ENCODE measurements around the gene HEATR1.

The HEATR1 gene

GRCh38 chr1:236553370-236553769 is 50.9 kb downstream of the HEATR1 start:
- H3K36me3 ChIP-seq (ENCODE audit: control insufficient read depth, insufficient read depth, low read length, severe bottlenecking), result peaks cover 99% of the 10 kb centered on the region
- H3K4me3 ChIP-seq (ENCODE audit: low read length), result no peak overlapping the region
- H3K9me3 ChIP-seq (ENCODE audit: control insufficient read depth, low read length), result no peaks in the 10 kb centered on the region
- no peak for DNase-seq (ENCODE audit: low read depth)
- H3K4me1 ChIP-seq (ENCODE audit: control insufficient read depth, insufficient read depth, low read length), result peaks cover 15% of the 10 kb centered on the region
- no peaks in the 10 kb centered on the region for H3K27me3 ChIP-seq (replicated peaks; ENCODE audit: control insufficient read depth, insufficient read depth, low read length)
- no peak overlapping the region for H3K9ac ChIP-seq (ENCODE audit: low read length)

- Histone ChIP-seq H3K4me3 (ENCODE audit: low read length) (no peak overlapping the region), H3K4me1 (ENCODE audit: control insufficient read depth, insufficient read depth, low read length) (peaks cover 10% of the 10 kb centered on the region), H3K9ac (ENCODE audit: low read length) (no peak overlapping the region), H3K27me3 (replicated peaks; ENCODE audit: control insufficient read depth, insufficient read depth, low read length) (no peaks in the 10 kb centered on the region), H3K9me3 (ENCODE audit: control insufficient read depth, low read length) (no peaks in the 10 kb centered on the region), H3K36me3 (ENCODE audit: control insufficient read depth, insufficient read depth, low read length, severe bottlenecking) (peaks cover 99% of the 10 kb centered on the region)
- DNase-seq (ENCODE audit: low read depth), result peak; percentile 5
Measured at GRCh38 chr1:236552901-236553300, 51.4 kb downstream of the HEATR1 start.

- H3K27me3 ChIP-seq (replicated peaks; ENCODE audit: control insufficient read depth, insufficient read depth, low read length), result no peaks in the 10 kb centered on the region
- H3K36me3 ChIP-seq (ENCODE audit: control insufficient read depth, insufficient read depth, low read length, severe bottlenecking), result peaks cover 99% of the 10 kb centered on the region
- H3K4me1 ChIP-seq (ENCODE audit: control insufficient read depth, insufficient read depth, low read length), result peaks cover 7% of the 10 kb centered on the region
- no peak overlapping the region for H3K9ac ChIP-seq (ENCODE audit: low read length)
- H3K4me3 ChIP-seq (ENCODE audit: low read length), result no peak overlapping the region
- no peaks in the 10 kb centered on the region for H3K9me3 ChIP-seq (ENCODE audit: control insufficient read depth, low read length)
- DNase-seq (ENCODE audit: low read depth), result no peak
Measured at GRCh38 chr1:236552096-236552495, 52.2 kb downstream of the HEATR1 start.

GRCh38 chr1:236550961-236551851 is 53.1 kb downstream of the HEATR1 start:
- DNase-seq (ENCODE audit: low read depth), result no peak
- Histone ChIP-seq H3K36me3 (ENCODE audit: control insufficient read depth, insufficient read depth, low read length, severe bottlenecking) (peaks cover 99% of the 10 kb centered on the region), H3K4me1 (ENCODE audit: control insufficient read depth, insufficient read depth, low read length) (peaks cover 6% of the 10 kb centered on the region), H3K4me3 (ENCODE audit: low read length) (no peak overlapping the region), H3K9me3 (ENCODE audit: control insufficient read depth, low read length) (no peaks in the 10 kb centered on the region), H3K9ac (ENCODE audit: low read length) (no peak overlapping the region), H3K27me3 (replicated peaks; ENCODE audit: control insufficient read depth, insufficient read depth, low read length) (no peaks in the 10 kb centered on the region)

- H3K4me3 ChIP-seq (ENCODE audit: low read length), result no peak overlapping the region
- no peak overlapping the region for H3K9ac ChIP-seq (ENCODE audit: low read length)
- no peak for DNase-seq (ENCODE audit: low read depth)
- peaks cover 100% of the 10 kb centered on the region for H3K36me3 ChIP-seq (ENCODE audit: control insufficient read depth, insufficient read depth, low read length, severe bottlenecking)
- H3K4me1 ChIP-seq (ENCODE audit: control insufficient read depth, insufficient read depth, low read length), result peaks cover 6% of the 10 kb centered on the region
- H3K9me3 ChIP-seq (ENCODE audit: control insufficient read depth, low read length), result no peaks in the 10 kb centered on the region
- no peaks in the 10 kb centered on the region for H3K27me3 ChIP-seq (replicated peaks; ENCODE audit: control insufficient read depth, insufficient read depth, low read length)
Measured at GRCh38 chr1:236548452-236548851, 55.9 kb downstream of the HEATR1 start.

- no peaks in the 10 kb centered on the region for H3K9me3 ChIP-seq (ENCODE audit: control insufficient read depth, low read length)
- no peak overlapping the region for H3K9ac ChIP-seq (ENCODE audit: low read length)
- H3K4me1 ChIP-seq (ENCODE audit: control insufficient read depth, insufficient read depth, low read length), result no peaks in the 10 kb centered on the region
- peaks cover 100% of the 10 kb centered on the region for H3K36me3 ChIP-seq (ENCODE audit: control insufficient read depth, insufficient read depth, low read length, severe bottlenecking)
- H3K27me3 ChIP-seq (replicated peaks; ENCODE audit: control insufficient read depth, insufficient read depth, low read length), result no peaks in the 10 kb centered on the region
- no peak overlapping the region for H3K4me3 ChIP-seq (ENCODE audit: low read length)
- DNase-seq (ENCODE audit: low read depth), result peak; percentile 34
Measured at GRCh38 chr1:236545621-236546169, 58.6 kb downstream of the HEATR1 start.

GRCh38 chr1:236543065-236543669 is 61.1 kb downstream of the HEATR1 start:
- no peak overlapping the region for H3K9ac ChIP-seq (ENCODE audit: low read length)
- H3K4me3 ChIP-seq (ENCODE audit: low read length), result no peak overlapping the region
- peaks cover 100% of the 10 kb centered on the region for H3K36me3 ChIP-seq (ENCODE audit: control insufficient read depth, insufficient read depth, low read length, severe bottlenecking)
- no peak for DNase-seq (ENCODE audit: low read depth)
- H3K4me1 ChIP-seq (ENCODE audit: control insufficient read depth, insufficient read depth, low read length), result no peaks in the 10 kb centered on the region
- no peaks in the 10 kb centered on the region for H3K27me3 ChIP-seq (replicated peaks; ENCODE audit: control insufficient read depth, insufficient read depth, low read length)
- no peaks in the 10 kb centered on the region for H3K9me3 ChIP-seq (ENCODE audit: control insufficient read depth, low read length)

GRCh38 chr1:236541710-236542109 is 62.6 kb downstream of the HEATR1 start:
- Histone ChIP-seq H3K4me1 (ENCODE audit: control insufficient read depth, insufficient read depth, low read length) (no peaks in the 10 kb centered on the region), H3K4me3 (ENCODE audit: low read length) (no peak overlapping the region), H3K9me3 (ENCODE audit: control insufficient read depth, low read length) (no peaks in the 10 kb centered on the region), H3K27me3 (replicated peaks; ENCODE audit: control insufficient read depth, insufficient read depth, low read length) (no peaks in the 10 kb centered on the region), H3K9ac (ENCODE audit: low read length) (no peak overlapping the region), H3K36me3 (ENCODE audit: control insufficient read depth, insufficient read depth, low read length, severe bottlenecking) (peaks cover 92% of the 10 kb centered on the region)
- DNase-seq (ENCODE audit: low read depth), result no peak

- no peak overlapping the region for H3K4me3 ChIP-seq (ENCODE audit: low read length)
- peaks cover 89% of the 10 kb centered on the region for H3K36me3 ChIP-seq (ENCODE audit: control insufficient read depth, insufficient read depth, low read length, severe bottlenecking)
- H3K4me1 ChIP-seq (ENCODE audit: control insufficient read depth, insufficient read depth, low read length), result no peaks in the 10 kb centered on the region
- no peaks in the 10 kb centered on the region for H3K27me3 ChIP-seq (replicated peaks; ENCODE audit: control insufficient read depth, insufficient read depth, low read length)
- DNase-seq (ENCODE audit: low read depth), result no peak
- H3K9ac ChIP-seq (ENCODE audit: low read length), result no peak overlapping the region
- no peaks in the 10 kb centered on the region for H3K9me3 ChIP-seq (ENCODE audit: control insufficient read depth, low read length)
Measured at GRCh38 chr1:236540813-236541465, 63.4 kb downstream of the HEATR1 start.

GRCh38 chr1:236536540-236536939 is 67.8 kb downstream of the HEATR1 start:
- H3K9ac ChIP-seq (ENCODE audit: low read length), result no peak overlapping the region
- H3K9me3 ChIP-seq (ENCODE audit: control insufficient read depth, low read length), result no peaks in the 10 kb centered on the region
- no peaks in the 10 kb centered on the region for H3K27me3 ChIP-seq (replicated peaks; ENCODE audit: control insufficient read depth, insufficient read depth, low read length)
- H3K4me3 ChIP-seq (ENCODE audit: low read length), result no peak overlapping the region
- peaks cover 9% of the 10 kb centered on the region for H3K4me1 ChIP-seq (ENCODE audit: control insufficient read depth, insufficient read depth, low read length)
- DNase-seq (ENCODE audit: low read depth), result no peak
- H3K36me3 ChIP-seq (ENCODE audit: control insufficient read depth, insufficient read depth, low read length, severe bottlenecking), result peaks cover 57% of the 10 kb centered on the region

- Histone ChIP-seq H3K4me3 (ENCODE audit: low read length) (no peak overlapping the region), H3K9ac (ENCODE audit: low read length) (no peak overlapping the region), H3K36me3 (ENCODE audit: control insufficient read depth, insufficient read depth, low read length, severe bottlenecking) (peaks cover 49% of the 10 kb centered on the region), H3K4me1 (ENCODE audit: control insufficient read depth, insufficient read depth, low read length) (peaks cover 9% of the 10 kb centered on the region), H3K27me3 (replicated peaks; ENCODE audit: control insufficient read depth, insufficient read depth, low read length) (no peaks in the 10 kb centered on the region), H3K9me3 (ENCODE audit: control insufficient read depth, low read length) (no peaks in the 10 kb centered on the region)
- no peak for DNase-seq (ENCODE audit: low read depth)
Measured at GRCh38 chr1:236535662-236536161, 68.6 kb downstream of the HEATR1 start.
